ENCODE results near the gene RHEBL1. TPM values are rescaled to one million over a fixed set of nuclear protein-coding genes. Genes with fewer than 3 reads are reported as not detected.
A peak's percentile ranks its signal among the peaks of the same experiment; 100 is the strongest.

RHEBL1 gene
- total RNA-seq, 1 donor from 2014 or later: 3.2 TPM

GRCh38 chr12:49032679-49033447 is 36.9 kb downstream of the RHEBL1 start:
- Mint-ChIP-seq H3K36me3 (ENCODE audit: low read depth, unreplicated experiment) (peaks cover 59% of the 10 kb centered on the region), H3K4me3 (ENCODE audit: unreplicated experiment) (peak overlapping the region; percentile 65), H3K9me3 (ENCODE audit: unreplicated experiment) (no peaks in the 10 kb centered on the region), H3K4me1 (ENCODE audit: unreplicated experiment) (no peaks in the 10 kb centered on the region), H3K27ac (ENCODE audit: unreplicated experiment) (peak overlapping the region; percentile 61), H3K27me3 (ENCODE audit: unreplicated experiment) (peaks cover 20% of the 10 kb centered on the region)
- DNase-seq (ENCODE audit: low spot score): no peak
- TF ChIP-seq CTCF (IDR thresholded peaks at IDR 0.05; ENCODE audit: unreplicated experiment): no peak

GRCh38 chr12:49032276-49032675 is 37.5 kb downstream of the RHEBL1 start:
- DNase-seq (ENCODE audit: low spot score): no peak
- Mint-ChIP-seq H3K36me3 (ENCODE audit: low read depth, unreplicated experiment) (peaks cover 64% of the 10 kb centered on the region), H3K4me3 (ENCODE audit: unreplicated experiment) (peak overlapping the region; percentile 65), H3K9me3 (ENCODE audit: unreplicated experiment) (no peaks in the 10 kb centered on the region), H3K4me1 (ENCODE audit: unreplicated experiment) (no peaks in the 10 kb centered on the region), H3K27me3 (ENCODE audit: unreplicated experiment) (peaks cover 21% of the 10 kb centered on the region), H3K27ac (ENCODE audit: unreplicated experiment) (peak overlapping the region; percentile 61)
- no peak for TF ChIP-seq CTCF (IDR thresholded peaks at IDR 0.05; ENCODE audit: unreplicated experiment)

GRCh38 chr12:49031573-49032161 is 38.1 kb downstream of the RHEBL1 start:
- Mint-ChIP-seq H3K4me1 (ENCODE audit: unreplicated experiment) (no peaks in the 10 kb centered on the region), H3K36me3 (ENCODE audit: low read depth, unreplicated experiment) (peaks cover 61% of the 10 kb centered on the region), H3K4me3 (ENCODE audit: unreplicated experiment) (no peak overlapping the region), H3K27me3 (ENCODE audit: unreplicated experiment) (peaks cover 22% of the 10 kb centered on the region), H3K9me3 (ENCODE audit: unreplicated experiment) (no peaks in the 10 kb centered on the region), H3K27ac (ENCODE audit: unreplicated experiment) (no peak overlapping the region)
- no peak for TF ChIP-seq CTCF (IDR thresholded peaks at IDR 0.05; ENCODE audit: unreplicated experiment)
- DNase-seq (ENCODE audit: low spot score): no peak

- H3K36me3 Mint-ChIP-seq (ENCODE audit: low read depth, unreplicated experiment): peaks cover 57% of the 10 kb centered on the region
- no peak for TF ChIP-seq CTCF (IDR thresholded peaks at IDR 0.05; ENCODE audit: unreplicated experiment)
- DNase-seq (ENCODE audit: low spot score): no peak
Observed at GRCh38 chr12:49030714-49031572, 38.8 kb downstream of the RHEBL1 start.

More at GRCh38 chr12:49030714-49031572, 38.8 kb downstream of the RHEBL1 start:
- Mint-ChIP-seq H3K9me3 (ENCODE audit: unreplicated experiment) (no peaks in the 10 kb centered on the region), H3K27me3 (ENCODE audit: unreplicated experiment) (peaks cover 22% of the 10 kb centered on the region), H3K4me1 (ENCODE audit: unreplicated experiment) (no peaks in the 10 kb centered on the region), H3K27ac (ENCODE audit: unreplicated experiment) (no peak overlapping the region), H3K4me3 (ENCODE audit: unreplicated experiment) (peak overlapping the region; percentile 39)

All from endothelial cell (in vitro differentiated cells).